ENCODE results near the gene ALOX5.

ALOX5 gene

DNA sequence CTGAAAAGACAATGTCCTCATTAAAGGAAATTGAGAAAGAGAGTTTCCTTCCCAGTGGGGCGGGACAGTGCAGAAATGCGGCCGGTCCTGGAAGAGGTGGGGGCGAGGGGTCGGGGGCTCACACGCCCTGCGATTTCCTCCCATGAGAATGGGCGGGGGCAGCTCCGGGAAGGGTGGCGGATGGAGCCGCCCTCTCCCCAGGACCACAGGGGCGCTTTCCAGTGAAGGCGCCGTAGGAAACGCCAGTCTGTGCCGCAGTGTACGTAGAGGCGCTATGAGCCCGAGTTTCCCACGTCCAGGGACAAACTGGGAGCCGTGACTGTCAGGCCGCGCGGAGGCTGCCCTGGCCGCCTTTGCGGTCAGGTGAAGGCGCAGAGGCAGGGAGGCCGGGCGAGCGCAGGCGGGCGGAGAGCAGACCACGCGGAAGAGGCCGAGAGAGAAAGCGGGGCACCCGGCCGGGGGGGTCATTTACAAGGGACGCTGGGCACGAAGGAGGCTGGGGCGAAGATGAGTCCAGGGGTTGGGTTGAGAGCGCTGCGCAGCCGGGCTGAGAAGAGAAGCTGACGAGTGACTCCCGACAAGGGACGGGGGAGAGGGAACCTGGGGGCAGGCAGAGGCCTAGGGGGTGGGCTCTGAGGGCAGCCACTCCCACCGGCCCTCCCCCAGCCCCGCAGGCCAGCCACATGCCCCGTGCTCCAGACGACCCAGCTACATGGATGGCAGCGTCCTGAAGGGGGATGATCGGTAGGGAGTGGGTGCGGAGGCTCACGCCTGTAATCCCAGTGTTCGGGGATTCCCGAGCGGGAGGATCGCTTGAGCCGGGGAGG lies 45.0 kb downstream of the ALOX5 start:
- TF ChIP-seq, protein P1, sequence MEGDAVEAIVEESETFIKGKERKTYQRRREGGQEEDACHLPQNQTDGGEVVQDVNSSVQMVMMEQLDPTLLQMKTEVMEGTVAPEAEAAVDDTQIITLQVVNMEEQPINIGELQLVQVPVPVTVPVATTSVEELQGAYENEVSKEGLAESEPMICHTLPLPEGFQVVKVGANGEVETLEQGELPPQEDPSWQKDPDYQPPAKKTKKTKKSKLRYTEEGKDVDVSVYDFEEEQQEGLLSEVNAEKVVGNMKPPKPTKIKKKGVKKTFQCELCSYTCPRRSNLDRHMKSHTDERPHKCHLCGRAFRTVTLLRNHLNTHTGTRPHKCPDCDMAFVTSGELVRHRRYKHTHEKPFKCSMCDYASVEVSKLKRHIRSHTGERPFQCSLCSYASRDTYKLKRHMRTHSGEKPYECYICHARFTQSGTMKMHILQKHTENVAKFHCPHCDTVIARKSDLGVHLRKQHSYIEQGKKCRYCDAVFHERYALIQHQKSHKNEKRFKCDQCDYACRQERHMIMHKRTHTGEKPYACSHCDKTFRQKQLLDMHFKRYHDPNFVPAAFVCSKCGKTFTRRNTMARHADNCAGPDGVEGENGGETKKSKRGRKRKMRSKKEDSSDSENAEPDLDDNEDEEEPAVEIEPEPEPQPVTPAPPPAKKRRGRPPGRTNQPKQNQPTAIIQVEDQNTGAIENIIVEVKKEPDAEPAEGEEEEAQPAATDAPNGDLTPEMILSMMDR (IDR thresholded peaks at IDR 0.05; ENCODE audit: insufficient read depth, low read depth, low read length, missing control alignments) = no peak
- peak; percentile 94 for DNase-seq (ENCODE audit: low read depth)
- H3K4me3 ChIP-seq (ENCODE audit: low read depth, low read length) = peak overlapping the region; percentile 86

DNA sequence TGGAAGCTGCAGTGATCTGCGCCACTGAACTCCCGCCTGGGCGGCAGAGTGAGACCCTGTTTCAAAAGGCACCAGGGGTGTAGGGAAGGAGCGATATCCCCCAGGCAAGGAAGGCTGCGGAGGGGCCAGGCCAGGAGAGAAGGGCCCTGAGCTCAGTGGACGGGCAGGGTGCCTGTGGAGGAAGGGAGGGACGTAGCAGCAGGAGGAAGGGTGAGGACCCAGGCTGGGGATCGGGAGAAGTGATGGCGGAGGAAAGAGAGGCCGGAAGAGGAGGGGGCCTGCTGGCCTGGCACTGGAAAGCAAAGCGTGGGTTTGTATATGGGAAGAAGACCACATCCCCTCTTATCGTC lies 45.6 kb downstream of the ALOX5 start:
- peak overlapping the region; percentile 86 for H3K4me3 ChIP-seq (ENCODE audit: low read depth, low read length)
- DNase-seq (ENCODE audit: low read depth) = peak; percentile 58

DNA sequence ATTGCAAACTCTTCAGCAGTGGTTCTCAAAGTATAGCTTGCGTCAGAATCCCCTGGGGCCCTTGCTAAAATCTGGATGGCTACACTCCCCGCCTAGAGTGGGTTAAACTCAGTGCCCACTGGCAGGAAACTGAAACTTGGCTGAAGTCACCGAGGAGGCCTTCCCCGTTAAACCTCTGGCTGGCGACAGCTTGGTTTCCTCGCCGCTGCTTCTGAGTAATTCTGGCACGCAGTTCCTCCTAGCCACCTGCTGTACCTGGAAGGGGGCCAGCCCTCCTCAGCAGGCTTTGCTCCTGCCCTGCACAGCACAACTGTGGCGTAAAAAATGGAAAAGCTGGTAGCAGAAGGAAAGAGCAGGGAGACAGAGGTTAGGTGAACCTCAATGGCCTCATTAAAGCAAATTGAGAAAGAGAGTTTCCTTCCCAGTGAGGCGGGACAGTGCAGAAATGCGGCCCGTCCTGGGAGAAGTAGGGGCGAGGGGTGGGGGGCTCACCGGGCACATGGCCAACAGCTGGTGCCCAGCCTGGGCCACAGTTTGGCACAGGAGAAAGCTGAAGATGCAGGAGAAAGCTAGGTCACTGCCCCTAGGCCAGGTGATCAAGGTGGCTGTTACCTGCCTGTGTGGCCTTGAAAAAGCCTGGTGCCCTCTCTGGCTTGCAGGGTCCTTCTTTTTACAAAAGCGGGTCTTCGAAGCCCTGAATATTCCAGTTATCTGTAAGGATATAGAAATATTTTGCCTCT lies 46.6 kb downstream of the ALOX5 start:
- DNase-seq (ENCODE audit: low read depth) = peak; percentile 95
- TF ChIP-seq, protein P1 (IDR thresholded peaks at IDR 0.05; ENCODE audit: insufficient read depth, low read depth, low read length, missing control alignments) = no peak
- H3K4me3 ChIP-seq (ENCODE audit: low read depth, low read length) = peak overlapping the region; percentile 86

More for the DNA sequence above, 45.6 kb downstream of the ALOX5 start:
- TF ChIP-seq, protein P1 (IDR thresholded peaks at IDR 0.05; ENCODE audit: insufficient read depth, low read depth, low read length, missing control alignments) = no peak

DNA sequence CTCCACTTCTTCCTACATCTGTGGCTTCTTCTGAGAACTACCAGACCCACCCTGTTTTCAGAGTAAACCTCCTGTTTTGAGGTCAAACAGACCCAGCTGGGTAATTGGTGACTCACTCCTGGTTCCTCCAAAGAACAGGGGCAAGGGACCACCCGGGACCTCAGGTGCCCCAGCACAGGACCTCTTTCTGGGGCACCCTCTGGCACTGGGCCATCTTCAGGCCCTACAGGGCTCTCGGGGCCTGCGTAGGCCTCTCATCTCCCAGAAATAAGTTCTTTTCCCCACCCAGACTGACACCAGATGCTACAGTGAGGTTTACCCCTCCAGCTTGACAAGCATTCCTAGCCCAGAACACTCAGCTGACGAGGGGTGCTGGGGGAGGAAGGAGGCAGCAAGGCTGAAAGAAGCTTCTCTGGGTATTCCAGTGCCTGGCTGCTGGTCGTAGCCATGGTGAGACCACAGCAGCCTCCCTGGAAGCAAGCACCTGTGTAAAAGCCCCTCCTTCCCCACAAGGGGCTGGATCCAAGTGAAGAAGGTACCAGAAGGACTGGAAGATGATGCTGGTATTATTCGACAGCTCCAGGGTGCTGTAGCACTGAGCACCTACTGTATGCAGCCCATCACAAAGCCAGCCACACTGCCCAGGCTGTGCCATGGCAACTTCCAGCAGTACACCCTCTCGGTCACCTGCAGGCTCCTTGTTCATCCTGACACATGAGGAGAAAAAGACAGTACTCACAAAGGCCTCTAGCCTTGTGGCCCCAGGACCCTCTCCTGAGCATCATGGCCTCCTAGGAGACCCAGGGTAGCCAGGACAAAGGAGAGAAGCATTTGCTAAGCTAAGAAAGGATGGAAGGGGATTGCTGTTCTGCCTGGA lies 47.4 kb downstream of the ALOX5 start:
- TF ChIP-seq, protein P1 (IDR thresholded peaks at IDR 0.05; ENCODE audit: insufficient read depth, low read depth, low read length, missing control alignments) = no peak
- H3K4me3 ChIP-seq (ENCODE audit: low read depth, low read length) = peak overlapping the region; percentile 86; the same call in 1 of the 2 replicates
- peak; percentile 70 for DNase-seq (ENCODE audit: low read depth)

DNA sequence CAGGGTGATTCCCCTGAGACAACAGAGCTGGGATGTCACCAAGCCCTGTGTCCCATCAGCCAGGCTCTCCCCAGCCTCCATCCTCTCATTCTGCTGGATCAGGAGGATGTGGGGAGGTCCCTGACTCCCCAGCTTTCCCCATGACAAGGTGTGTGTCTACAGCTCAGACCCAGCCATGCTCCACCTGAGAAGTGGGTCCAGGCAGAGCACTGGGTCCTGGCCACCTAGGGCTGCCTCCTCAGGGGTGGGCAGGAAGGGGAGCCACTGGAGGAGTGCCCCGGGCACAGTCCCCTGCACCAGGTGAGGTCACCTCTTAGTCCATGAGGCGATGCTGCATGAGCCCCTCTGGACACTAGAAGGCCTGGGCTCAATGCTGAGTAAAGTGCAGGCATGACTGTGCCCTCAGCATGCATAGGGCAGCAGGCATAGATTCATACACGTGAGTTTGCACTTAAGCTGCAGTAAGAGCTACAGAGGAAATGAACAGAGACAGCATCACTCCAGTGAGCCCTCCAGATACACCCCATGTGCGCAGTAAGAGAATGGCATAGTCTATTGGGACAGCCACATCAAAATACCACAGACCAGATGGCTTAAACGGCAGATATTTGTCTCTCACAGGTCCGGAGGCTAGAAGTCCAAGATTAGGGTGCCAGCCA lies 48.3 kb downstream of the ALOX5 start:
- TF ChIP-seq, protein P1 (IDR thresholded peaks at IDR 0.05; ENCODE audit: insufficient read depth, low read depth, low read length, missing control alignments) = no peak
- DNase-seq (ENCODE audit: low read depth) = no peak

More for the DNA sequence above, 48.3 kb downstream of the ALOX5 start:
- no peak overlapping the region for H3K4me3 ChIP-seq (ENCODE audit: low read depth, low read length)
